K562 (cell line): ENCODE measurements around the gene PLEKHA8. TPM values are rescaled to one million over a fixed set of nuclear protein-coding genes. Genes with fewer than 3 reads are reported as not detected.

Source experiments
- CHD1 ChIP-seq: fragments of 200-600 bp; sonication (generic); IDR thresholded peaks from one replicate; pipeline ENCODE4 v1.6.1; 2012; ENCODE audit warnings: mild to moderate bottlenecking, moderate library complexity, low read length, inconsistent platforms
- DNMT1 ChIP-seq: fragments of 450-650 bp; IDR thresholded peaks from 2 replicates; pipeline ENCODE4 v1.6.1; 2016; ENCODE audit warnings: antibody characterized with exemption, mild to moderate bottlenecking
- MBD2 ChIP-seq: sonication (generic); IDR thresholded peaks from 2 replicates; pipeline ENCODE4 v1.6.1; 2016; ENCODE audit warnings: low read depth, borderline replicate concordance
- NFXL1 ChIP-seq: fragments of 450-650 bp; formaldehyde crosslinking; IDR thresholded peaks from 2 replicates; pipeline ENCODE4 v1.4.0; 2021; ENCODE audit warnings: mild to moderate bottlenecking
- NR1H2 ChIP-seq: sonication (generic); formaldehyde crosslinking; IDR thresholded peaks from 2 replicates; pipeline ENCODE4 v1.4.0; 2020; ENCODE audit warnings: mild to moderate bottlenecking, missing genetic modification reagents
- PHTF2 ChIP-seq: fragments of 250-450 bp; sonication (Bioruptor Pico); IDR thresholded peaks from 2 replicates; pipeline ENCODE4 v1.5.0; 2021; ENCODE audit warnings: mild to moderate bottlenecking
- POLR2AphosphoS2 ChIP-seq: IDR thresholded peaks from 2 replicates; pipeline ENCODE4 v1.6.1; 2012; ENCODE audit warnings: low read length, improper control_type of control experiment
- RUNX1 ChIP-seq: sonication (generic); IDR thresholded peaks from 2 replicates; pipeline ENCODE4 v1.6.1; 2016; ENCODE audit warnings: antibody characterized with exemption, low read depth
- TRIM24 ChIP-seq, 2 experiments: fragments of 450-650 bp; IDR thresholded peaks; 2 replicates each; pipeline ENCODE4 v1.6.1; 2016
- ZC3H11A ChIP-seq: IDR thresholded peaks from 2 replicates; pipeline ENCODE4 v1.6.1; 2012; ENCODE audit warnings: low read depth, low read length, improper control_type of control experiment
- ZFP1 ChIP-seq: fragments of 450-650 bp; formaldehyde crosslinking; IDR thresholded peaks from 2 replicates; pipeline ENCODE4 v1.4.0; 2020; ENCODE audit warnings: mild to moderate bottlenecking, mixed read lengths
- ZNF316 ChIP-seq: fragments of 450-650 bp; IDR thresholded peaks from 2 replicates; pipeline ENCODE4 v1.6.1; 2016
- ZNF830 ChIP-seq: fragments of 250-450 bp; sonication (Bioruptor Pico); IDR thresholded peaks from 2 replicates; pipeline ENCODE4 v1.5.0; 2021; ENCODE audit warnings: mild to moderate bottlenecking
- ZSCAN29 ChIP-seq: fragments of 450-650 bp; IDR thresholded peaks from 2 replicates; pipeline ENCODE4 v1.6.1; 2017
- polyA plus RNA-seq, 8 experiments: library from polyadenylated mRNA; depleted of rRNA in 4 of 8; stranded (reverse) in 5 of 8; unstranded in 3 of 8; fragments of >200 nt; fragmentation: Nextera tagmentation in 2 of 8; fragmentation: Illumina TruSeq in 1 of 8; extraction: Ambion mirVana in 2 of 8; extraction: Trizol in 1 of 8; gene quantifications; 2 replicates each; pipeline versions ENCODE4 v1.2.1 to v1.2.3, GENCODE V29; 2011 to 2014; ENCODE audit warnings: inconsistent platforms in 1 of 8, missing spikeins in 1 of 8
- total RNA-seq, 7 experiments: library from RNA; depleted of rRNA in 6 of 7; stranded (reverse); fragments of >200 nt in 6 of 7; fragmentation: Illumina TruSeq in 2 of 7; extraction: Trizol in 2 of 7; gene quantifications; 2 replicates each; pipeline versions ENCODE4 v1.2.1 to v1.2.3, GENCODE V29; 2011 to 2021; ENCODE audit warnings: low replicate concordance in 1 of 7
- TF ChIP-seq, protein P1 (sequence below), 2 experiments: fragments of 450-650 bp in 1 of 2; sonication (generic) in 1 of 2; formaldehyde crosslinking in 1 of 2; IDR thresholded peaks; 2 replicates each; pipeline versions ENCODE4 v1.7.1 to v1.9.0; 2016 to 2022; ENCODE audit warnings: inconsistent platforms in 1 of 2, mild to moderate bottlenecking in 1 of 2, missing genetic modification reagents in 1 of 2
- TF ChIP-seq, protein P2 (sequence below): sonication (generic); formaldehyde crosslinking; IDR thresholded peaks from 2 replicates; pipeline ENCODE4 v1.8.0; 2023; ENCODE audit warnings: mild to moderate bottlenecking, missing genetic modification reagents
- TF ChIP-seq, protein P3 (sequence below), 2 experiments: fragments of 450-650 bp; IDR thresholded peaks; 2 replicates each; pipeline ENCODE4 v1.6.1; 2016

PLEKHA8 gene
- total and polyA plus RNA-seq, 9 of the 15 experiments (the other 6 are each of a cell fraction or from before 2014, with no cell fraction given) = 3.2 to 16.3 (median 11.8) TPM

DNA sequence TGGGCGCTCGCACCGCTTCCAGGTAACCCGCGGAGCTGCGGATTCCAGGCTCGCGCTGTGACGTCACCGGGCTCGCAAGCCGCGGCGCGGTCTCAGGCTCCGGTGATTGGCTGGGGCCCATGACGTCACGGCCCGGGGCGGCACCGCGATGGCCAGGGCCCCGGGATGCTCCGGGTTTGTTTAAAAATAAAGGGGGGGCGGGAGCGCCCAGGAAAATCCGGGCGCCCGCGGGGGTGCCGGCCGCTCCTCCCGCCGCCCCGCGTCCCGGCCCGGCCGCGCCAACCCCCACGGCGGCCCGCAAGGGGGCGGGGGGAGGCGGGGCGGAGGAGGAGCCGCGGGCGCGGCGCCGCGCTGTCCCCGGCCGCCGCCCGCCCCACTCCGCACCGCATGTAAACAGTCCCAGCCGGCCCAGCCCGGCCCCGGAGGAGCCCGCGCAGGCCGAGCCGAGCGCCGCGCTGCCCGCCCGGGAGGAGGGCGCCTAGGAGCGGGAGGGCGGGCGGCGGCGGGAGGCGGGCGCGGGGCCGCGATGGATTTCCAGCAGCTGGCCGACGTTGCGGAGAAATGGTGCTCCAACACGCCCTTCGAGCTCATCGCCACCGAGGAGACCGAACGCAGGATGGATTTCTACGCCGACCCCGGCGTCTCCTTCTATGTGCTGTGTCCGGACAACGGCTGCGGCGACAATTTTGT, 106.5 kb downstream of the PLEKHA8 start, which contains the start of gene MTURN (continued):
- TF ChIP-seq, protein P1, sequence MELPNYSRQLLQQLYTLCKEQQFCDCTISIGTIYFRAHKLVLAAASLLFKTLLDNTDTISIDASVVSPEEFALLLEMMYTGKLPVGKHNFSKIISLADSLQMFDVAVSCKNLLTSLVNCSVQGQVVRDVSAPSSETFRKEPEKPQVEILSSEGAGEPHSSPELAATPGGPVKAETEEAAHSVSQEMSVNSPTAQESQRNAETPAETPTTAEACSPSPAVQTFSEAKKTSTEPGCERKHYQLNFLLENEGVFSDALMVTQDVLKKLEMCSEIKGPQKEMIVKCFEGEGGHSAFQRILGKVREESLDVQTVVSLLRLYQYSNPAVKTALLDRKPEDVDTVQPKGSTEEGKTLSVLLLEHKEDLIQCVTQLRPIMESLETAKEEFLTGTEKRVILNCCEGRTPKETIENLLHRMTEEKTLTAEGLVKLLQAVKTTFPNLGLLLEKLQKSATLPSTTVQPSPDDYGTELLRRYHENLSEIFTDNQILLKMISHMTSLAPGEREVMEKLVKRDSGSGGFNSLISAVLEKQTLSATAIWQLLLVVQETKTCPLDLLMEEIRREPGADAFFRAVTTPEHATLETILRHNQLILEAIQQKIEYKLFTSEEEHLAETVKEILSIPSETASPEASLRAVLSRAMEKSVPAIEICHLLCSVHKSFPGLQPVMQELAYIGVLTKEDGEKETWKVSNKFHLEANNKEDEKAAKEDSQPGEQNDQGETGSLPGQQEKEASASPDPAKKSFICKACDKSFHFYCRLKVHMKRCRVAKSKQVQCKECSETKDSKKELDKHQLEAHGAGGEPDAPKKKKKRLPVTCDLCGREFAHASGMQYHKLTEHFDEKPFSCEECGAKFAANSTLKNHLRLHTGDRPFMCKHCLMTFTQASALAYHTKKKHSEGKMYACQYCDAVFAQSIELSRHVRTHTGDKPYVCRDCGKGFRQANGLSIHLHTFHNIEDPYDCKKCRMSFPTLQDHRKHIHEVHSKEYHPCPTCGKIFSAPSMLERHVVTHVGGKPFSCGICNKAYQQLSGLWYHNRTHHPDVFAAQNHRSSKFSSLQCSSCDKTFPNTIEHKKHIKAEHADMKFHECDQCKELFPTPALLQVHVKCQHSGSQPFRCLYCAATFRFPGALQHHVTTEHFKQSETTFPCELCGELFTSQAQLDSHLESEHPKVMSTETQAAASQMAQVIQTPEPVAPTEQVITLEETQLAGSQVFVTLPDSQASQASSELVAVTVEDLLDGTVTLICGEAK (IDR thresholded peaks at IDR 0.05) = 0 out of 2 replicates have a peak, but pooled peaks have one; percentile 1
- TF ChIP-seq, protein P1 (CRISPR knock-in tag; IDR thresholded peaks at IDR 0.05) = no peak
- TF ChIP-seq PHTF2 (no peak), ZNF830 (CRISPR knock-in tag) (no peak), RUNX1 (no peak), NR1H2 (CRISPR knock-in tag) (no peak), ZSCAN29 (no peak), ZNF316 (no peak), POLR2AphosphoS2 (no peak), ZC3H11A (no peak), ZFP1 (CRISPR knock-in tag) (no peak), TRIM24 (IDR thresholded peaks at IDR 0.05) (no peak), DNMT1 (no peak), CHD1 (no peak), NFXL1 (CRISPR knock-in tag) (no peak), MBD2 (no peak)
- TF ChIP-seq, protein P2, sequence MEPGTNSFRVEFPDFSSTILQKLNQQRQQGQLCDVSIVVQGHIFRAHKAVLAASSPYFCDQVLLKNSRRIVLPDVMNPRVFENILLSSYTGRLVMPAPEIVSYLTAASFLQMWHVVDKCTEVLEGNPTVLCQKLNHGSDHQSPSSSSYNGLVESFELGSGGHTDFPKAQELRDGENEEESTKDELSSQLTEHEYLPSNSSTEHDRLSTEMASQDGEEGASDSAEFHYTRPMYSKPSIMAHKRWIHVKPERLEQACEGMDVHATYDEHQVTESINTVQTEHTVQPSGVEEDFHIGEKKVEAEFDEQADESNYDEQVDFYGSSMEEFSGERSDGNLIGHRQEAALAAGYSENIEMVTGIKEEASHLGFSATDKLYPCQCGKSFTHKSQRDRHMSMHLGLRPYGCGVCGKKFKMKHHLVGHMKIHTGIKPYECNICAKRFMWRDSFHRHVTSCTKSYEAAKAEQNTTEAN = no peak
- TF ChIP-seq, protein P3, sequence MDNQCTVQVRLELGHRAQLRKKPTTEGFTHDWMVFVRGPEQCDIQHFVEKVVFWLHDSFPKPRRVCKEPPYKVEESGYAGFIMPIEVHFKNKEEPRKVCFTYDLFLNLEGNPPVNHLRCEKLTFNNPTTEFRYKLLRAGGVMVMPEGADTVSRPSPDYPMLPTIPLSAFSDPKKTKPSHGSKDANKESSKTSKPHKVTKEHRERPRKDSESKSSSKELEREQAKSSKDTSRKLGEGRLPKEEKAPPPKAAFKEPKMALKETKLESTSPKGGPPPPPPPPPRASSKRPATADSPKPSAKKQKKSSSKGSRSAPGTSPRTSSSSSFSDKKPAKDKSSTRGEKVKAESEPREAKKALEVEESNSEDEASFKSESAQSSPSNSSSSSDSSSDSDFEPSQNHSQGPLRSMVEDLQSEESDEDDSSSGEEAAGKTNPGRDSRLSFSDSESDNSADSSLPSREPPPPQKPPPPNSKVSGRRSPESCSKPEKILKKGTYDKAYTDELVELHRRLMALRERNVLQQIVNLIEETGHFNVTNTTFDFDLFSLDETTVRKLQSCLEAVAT (IDR thresholded peaks at IDR 0.05) = no peak
